Endothelial cell (in vitro differentiated cells): ENCODE results near the gene SYNGR3. TPM values are rescaled to one million over a fixed set of nuclear protein-coding genes. Genes with fewer than 3 reads are reported as not detected.

Experiments
- DNase-seq: peaks from one replicate; pipeline ENCODE4 v3.0.0; 2021; ENCODE audit warnings: low spot score
- H3K27ac Mint-ChIP-seq: one replicate; pipeline ENCODE4 v1.8.0; 2021; ENCODE audit warnings: mixed read lengths, inconsistent platforms; ENCODE audit not compliant: unreplicated experiment
- H3K27me3 Mint-ChIP-seq: one replicate; pipeline ENCODE4 v1.8.0; 2021; ENCODE audit warnings: mild to moderate bottlenecking, moderate library complexity, mixed read lengths, inconsistent platforms; ENCODE audit not compliant: unreplicated experiment
- H3K36me3 Mint-ChIP-seq: one replicate; pipeline ENCODE4 v1.8.0; 2021; ENCODE audit warnings: mild to moderate bottlenecking, low read depth, mixed read lengths, inconsistent platforms; ENCODE audit not compliant: unreplicated experiment
- H3K4me1 Mint-ChIP-seq: one replicate; pipeline ENCODE4 v1.8.0; 2021; ENCODE audit warnings: mild to moderate bottlenecking, mixed read lengths, inconsistent platforms; ENCODE audit not compliant: unreplicated experiment
- H3K4me3 Mint-ChIP-seq: one replicate; pipeline ENCODE4 v1.8.0; 2021; ENCODE audit warnings: mild to moderate bottlenecking, mixed read lengths, inconsistent platforms; ENCODE audit not compliant: unreplicated experiment
- H3K9me3 Mint-ChIP-seq: one replicate; pipeline ENCODE4 v1.8.0; 2021; ENCODE audit warnings: mixed read lengths, inconsistent platforms; ENCODE audit not compliant: unreplicated experiment
- CTCF ChIP-seq: fragments of 200-600 bp; sonication (generic); IDR thresholded peaks from one replicate; pipeline ENCODE4 v1.5.0; 2021; ENCODE audit warnings: antibody characterized with exemption; ENCODE audit not compliant: unreplicated experiment
- total RNA-seq: library from RNA; stranded (reverse); fragmentation: NEBNext Ultra II Directional; extraction: Animal tissue kit (Norgen Biotek cat#: 25700); gene quantifications from one replicate; pipeline ENCODE4 v1.2.1, GENCODE V29; 2021; ENCODE audit not compliant: unreplicated experiment

Gene SYNGR3
- total RNA-seq, 1 donor from 2014 or later: 0.82 TPM

- Mint-ChIP-seq H3K27me3 (peaks cover 26% of the 10 kb centered on the region), H3K4me1 (peaks cover 8% of the 10 kb centered on the region)
- peak; percentile 98 for TF ChIP-seq CTCF
Measured at GRCh38 chr16:2023092-2024031, 33.6 kb downstream of the SYNGR3 start.

GRCh38 chr16:2024032-2024420, 34.3 kb downstream of the SYNGR3 start:
- Mint-ChIP-seq H3K27ac (no peak overlapping the region), H3K36me3 (no peaks in the 10 kb centered on the region), H3K27me3 (peaks cover 23% of the 10 kb centered on the region), H3K4me1 (peaks cover 8% of the 10 kb centered on the region), H3K9me3 (no peaks in the 10 kb centered on the region), H3K4me3 (peak overlapping the region; percentile 12)
- DNase-seq: no peak
- no peak for TF ChIP-seq CTCF

More at GRCh38 chr16:2023092-2024031, 33.6 kb downstream of the SYNGR3 start:
- no peaks in the 10 kb centered on the region for H3K9me3 Mint-ChIP-seq
- DNase-seq: peak; percentile 100
- H3K4me3 Mint-ChIP-seq: peak overlapping the region; percentile 84
- no peaks in the 10 kb centered on the region for H3K36me3 Mint-ChIP-seq
- no peak overlapping the region for H3K27ac Mint-ChIP-seq

DNA sequence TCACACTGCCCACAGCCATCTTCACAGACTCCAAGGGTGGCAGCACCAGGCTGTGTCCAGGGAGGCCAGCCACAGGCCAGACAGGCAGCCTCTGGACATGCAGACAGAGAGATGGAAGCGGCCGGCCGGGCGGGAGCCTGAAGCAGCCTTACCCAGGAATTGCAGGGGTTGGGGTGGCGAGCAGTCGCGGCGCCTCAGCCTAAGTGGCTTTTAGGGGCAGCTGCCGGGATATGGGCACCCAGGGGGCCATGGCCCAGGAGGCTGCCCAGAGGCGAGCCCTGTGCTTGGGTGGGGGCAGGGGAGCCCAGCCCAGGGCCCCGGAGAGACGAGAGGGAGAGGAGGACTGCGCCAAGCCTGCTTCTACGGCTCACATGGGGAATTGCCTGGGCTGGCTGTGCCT, 35.5 kb downstream of the SYNGR3 start:
- TF ChIP-seq CTCF: no peak
- Mint-ChIP-seq H3K4me1 (peaks cover 8% of the 10 kb centered on the region), H3K4me3 (no peak overlapping the region), H3K36me3 (no peaks in the 10 kb centered on the region), H3K27ac (no peak overlapping the region), H3K27me3 (peaks cover 23% of the 10 kb centered on the region), H3K9me3 (no peaks in the 10 kb centered on the region)
- no peak for DNase-seq

DNA sequence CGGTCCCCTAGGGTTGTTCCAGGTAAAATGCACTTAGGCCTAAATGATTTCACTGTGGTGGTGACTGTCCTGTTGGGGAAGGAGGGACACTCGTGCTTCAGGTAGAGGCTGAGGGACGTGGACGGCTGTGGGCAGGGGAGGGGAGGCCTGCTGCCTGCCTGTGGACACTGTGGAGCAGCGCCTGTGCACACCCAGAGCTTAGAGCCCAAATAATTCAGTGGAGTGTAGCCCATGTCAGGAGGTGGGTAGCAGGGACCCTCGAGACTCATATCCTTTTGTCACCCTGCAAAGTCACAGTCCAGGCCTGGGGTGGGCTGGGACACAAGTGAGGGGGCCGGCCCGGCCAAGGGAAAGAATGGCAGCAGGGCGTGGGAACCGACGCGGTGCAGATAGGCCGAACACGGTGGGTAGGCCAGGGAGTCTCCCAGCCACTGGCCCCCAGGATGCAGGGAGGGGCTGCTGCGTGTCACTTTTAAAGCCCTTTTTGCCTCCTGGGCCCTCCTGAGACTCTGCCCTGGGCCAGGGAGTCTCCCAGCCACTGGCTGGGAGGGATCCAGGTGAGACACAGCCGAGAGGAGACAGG, 36.2 kb downstream of the SYNGR3 start:
- Mint-ChIP-seq H3K4me1 (peaks cover 8% of the 10 kb centered on the region), H3K27ac (no peak overlapping the region), H3K27me3 (peaks cover 18% of the 10 kb centered on the region), H3K4me3 (peak overlapping the region; percentile 47), H3K36me3 (no peaks in the 10 kb centered on the region), H3K9me3 (no peaks in the 10 kb centered on the region)
- DNase-seq: no peak
- no peak for TF ChIP-seq CTCF
